HepG2 (cell line): ENCODE measurements around the gene FUT3. TPM values are rescaled to one million over a fixed set of nuclear protein-coding genes. Genes with fewer than 3 reads are reported as not detected.
A peak's percentile ranks its signal among the peaks of the same experiment; 100 is the strongest.

Source experiments
- FOXC1 ChIP-seq: sonication (generic); formaldehyde crosslinking; IDR thresholded peaks from 2 replicates; pipeline ENCODE4 v1.8.0; 2022; ENCODE audit warnings: mild to moderate bottlenecking, missing genetic modification reagents, borderline replicate concordance
- HNRNPLL ChIP-seq: fragments of 200-400 bp; formaldehyde crosslinking; IDR thresholded peaks from 2 replicates; pipeline ENCODE4 v1.6.1; 2017; ENCODE audit warnings: mild to moderate bottlenecking, low read depth, low read length; ENCODE audit not compliant: poor library complexity, severe bottlenecking
- KLF12 ChIP-seq: sonication (generic); formaldehyde crosslinking; IDR thresholded peaks from 2 replicates; pipeline ENCODE4 v1.4.0; 2020; ENCODE audit warnings: missing genetic modification reagents, borderline replicate concordance
- RBM22 ChIP-seq: fragments of 200-400 bp; formaldehyde crosslinking; optimal IDR thresholded peaks from 2 replicates; pipeline ENCODE3; 2017; ENCODE audit warnings: mild to moderate bottlenecking, low read length, moderate library complexity
- SRY ChIP-seq: sonication (generic); formaldehyde crosslinking; IDR thresholded peaks from 2 replicates; pipeline ENCODE4 v1.8.0; 2022; ENCODE audit warnings: mild to moderate bottlenecking, missing genetic modification reagents
- TOPORS ChIP-seq: sonication (generic); formaldehyde crosslinking; IDR thresholded peaks from 2 replicates; pipeline ENCODE4 v1.8.0; 2023; ENCODE audit warnings: mild to moderate bottlenecking, missing genetic modification reagents
- ZKSCAN8 ChIP-seq: IDR thresholded peaks from 2 replicates; pipeline ENCODE4 v1.6.1; 2016; ENCODE audit warnings: borderline replicate concordance, missing genetic modification reagents, missing compliant biosample characterization
- ZNF10 ChIP-seq: sonication (generic); formaldehyde crosslinking; IDR thresholded peaks from 2 replicates; pipeline ENCODE4 v1.4.0; 2020; ENCODE audit warnings: mild to moderate bottlenecking, low read depth, missing genetic modification reagents, borderline replicate concordance
- ZNF362 ChIP-seq: sonication (generic); formaldehyde crosslinking; IDR thresholded peaks from 2 replicates; pipeline ENCODE4 v1.4.0; 2020; ENCODE audit warnings: missing genetic modification reagents, mild to moderate bottlenecking, borderline replicate concordance
- ZNF576 ChIP-seq: sonication (generic); formaldehyde crosslinking; IDR thresholded peaks from 2 replicates; pipeline ENCODE4 v1.4.0; 2020; ENCODE audit warnings: mild to moderate bottlenecking, missing genetic modification reagents
- ZNF589 ChIP-seq: sonication (generic); formaldehyde crosslinking; conservative IDR thresholded peaks from 2 replicates; pipeline ENCODE4 v1.8.0; 2022; ENCODE audit warnings: mild to moderate bottlenecking, moderate library complexity, missing genetic modification reagents
- ZNF644 ChIP-seq: IDR thresholded peaks from 2 replicates; pipeline ENCODE4 v1.6.1; 2016; ENCODE audit warnings: low read depth
- ZNF672 ChIP-seq: sonication (generic); formaldehyde crosslinking; IDR thresholded peaks from 2 replicates; pipeline ENCODE4 v1.8.1; 2022; ENCODE audit warnings: missing genetic modification reagents
- ZNF792 ChIP-seq: IDR thresholded peaks from 2 replicates; pipeline ENCODE4 v1.6.1; 2016
- polyA plus RNA-seq, 8 experiments: library from polyadenylated mRNA; depleted of rRNA in 3 of 8; stranded (reverse) in 7 of 8; unstranded in 1 of 8; fragments of >200 nt; fragmentation: Illumina TruSeq in 4 of 8; extraction: Trizol in 4 of 8; gene quantifications; 2 replicates each; pipeline versions ENCODE4 v1.2.1 to v1.2.3, GENCODE V29; 2011 to 2016; ENCODE audit warnings: low read depth in 4 of 8, missing spikeins in 1 of 8, mixed read lengths in 1 of 8; ENCODE audit not compliant: insufficient read depth in 1 of 8
- total RNA-seq, 5 experiments: library from RNA; depleted of rRNA; stranded (reverse); fragments of >200 nt; fragmentation: Illumina TruSeq; extraction: Trizol; gene quantifications; 2 replicates each; pipeline ENCODE4 v1.2.3, GENCODE V29; 2016; ENCODE audit warnings: low read depth in 1 of 5
- TF ChIP-seq, protein P1 (sequence below): sonication (generic); formaldehyde crosslinking; IDR thresholded peaks from 2 replicates; pipeline ENCODE4 v1.4.0; 2020; ENCODE audit warnings: missing genetic modification reagents, mild to moderate bottlenecking, borderline replicate concordance
- TF ChIP-seq, protein P2 (sequence below): sonication (generic); formaldehyde crosslinking; IDR thresholded peaks from 2 replicates; pipeline ENCODE4 v1.8.1; 2022; ENCODE audit warnings: low read depth, mild to moderate bottlenecking, missing genetic modification reagents

The FUT3 gene
- total and polyA plus RNA-seq, 2 of the 13 experiments (the other 11 are each of a cell fraction or from before 2014, with no cell fraction given) = 0.53 to 1.1 TPM

DNA sequence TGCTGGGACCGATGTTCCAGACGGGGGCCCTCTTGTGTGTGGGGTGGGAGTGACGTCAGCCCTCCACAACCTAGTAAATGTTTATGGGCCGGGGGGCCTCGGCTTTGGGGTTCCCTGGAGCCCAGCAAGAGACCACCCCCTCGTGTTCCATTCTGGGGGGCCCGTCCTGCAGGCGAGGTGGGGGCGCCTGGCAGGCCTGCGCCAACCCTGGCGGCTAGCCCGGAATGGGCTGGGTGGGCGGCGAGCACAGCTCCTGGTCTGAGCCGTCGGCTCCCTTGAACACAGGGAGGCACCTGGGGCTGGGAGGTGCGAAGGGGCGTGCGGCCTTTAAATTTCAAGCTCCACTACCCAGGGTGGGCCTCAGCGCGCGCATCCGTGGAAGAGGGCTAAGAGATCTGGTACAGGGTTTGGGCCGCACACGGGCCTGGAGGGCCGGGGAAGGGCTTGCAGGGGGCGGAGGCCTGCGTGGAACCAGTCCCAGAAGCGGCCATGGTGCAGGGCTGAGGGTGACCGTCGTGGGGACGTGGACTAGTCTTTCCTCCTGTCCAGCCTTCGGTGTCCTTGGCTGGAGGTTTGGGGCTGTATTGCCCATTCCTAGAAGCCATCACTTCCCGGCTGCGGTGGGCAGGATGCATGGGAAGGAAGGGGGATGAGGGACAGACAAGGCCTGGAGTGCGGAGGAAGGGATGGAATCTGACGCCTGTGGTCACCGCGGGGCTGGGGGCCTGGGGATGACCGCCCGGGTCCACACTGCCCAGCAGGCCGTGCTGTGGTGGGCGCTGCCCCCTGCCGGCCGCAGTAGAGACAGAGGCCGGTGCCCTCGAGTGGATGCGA lies 40.9 kb upstream of the FUT3 start (continued):
- TF ChIP-seq TOPORS (CRISPR knock-in tag) (0 out of 2 replicates have a peak, but pooled peaks have one; percentile 22), KLF12 (CRISPR knock-in tag) (peak; percentile 8; the same call in 1 of the 2 replicates), ZNF792 (CRISPR knock-in tag) (peak; percentile 38; the same call in 1 of the 2 replicates), ZNF589 (CRISPR knock-in tag) (0 out of 2 replicates have a peak, but pooled peaks have one; percentile 6), ZKSCAN8 (CRISPR knock-in tag) (no peak), ZNF644 (CRISPR knock-in tag) (no peak), RBM22 (peak; percentile 60), ZNF362 (peak; percentile 20; the same call in 1 of the 2 replicates), SRY (CRISPR knock-in tag) (peak; percentile 64; the same call in 1 of the 2 replicates), HNRNPLL (peak; percentile 34), FOXC1 (CRISPR knock-in tag) (peak; percentile 78), ZNF672 (CRISPR knock-in tag) (no peak), ZNF576 (CRISPR knock-in tag) (0 out of 2 replicates have a peak, but pooled peaks have one; percentile 16), ZNF10 (CRISPR knock-in tag) (no peak)
- TF ChIP-seq, protein P1, sequence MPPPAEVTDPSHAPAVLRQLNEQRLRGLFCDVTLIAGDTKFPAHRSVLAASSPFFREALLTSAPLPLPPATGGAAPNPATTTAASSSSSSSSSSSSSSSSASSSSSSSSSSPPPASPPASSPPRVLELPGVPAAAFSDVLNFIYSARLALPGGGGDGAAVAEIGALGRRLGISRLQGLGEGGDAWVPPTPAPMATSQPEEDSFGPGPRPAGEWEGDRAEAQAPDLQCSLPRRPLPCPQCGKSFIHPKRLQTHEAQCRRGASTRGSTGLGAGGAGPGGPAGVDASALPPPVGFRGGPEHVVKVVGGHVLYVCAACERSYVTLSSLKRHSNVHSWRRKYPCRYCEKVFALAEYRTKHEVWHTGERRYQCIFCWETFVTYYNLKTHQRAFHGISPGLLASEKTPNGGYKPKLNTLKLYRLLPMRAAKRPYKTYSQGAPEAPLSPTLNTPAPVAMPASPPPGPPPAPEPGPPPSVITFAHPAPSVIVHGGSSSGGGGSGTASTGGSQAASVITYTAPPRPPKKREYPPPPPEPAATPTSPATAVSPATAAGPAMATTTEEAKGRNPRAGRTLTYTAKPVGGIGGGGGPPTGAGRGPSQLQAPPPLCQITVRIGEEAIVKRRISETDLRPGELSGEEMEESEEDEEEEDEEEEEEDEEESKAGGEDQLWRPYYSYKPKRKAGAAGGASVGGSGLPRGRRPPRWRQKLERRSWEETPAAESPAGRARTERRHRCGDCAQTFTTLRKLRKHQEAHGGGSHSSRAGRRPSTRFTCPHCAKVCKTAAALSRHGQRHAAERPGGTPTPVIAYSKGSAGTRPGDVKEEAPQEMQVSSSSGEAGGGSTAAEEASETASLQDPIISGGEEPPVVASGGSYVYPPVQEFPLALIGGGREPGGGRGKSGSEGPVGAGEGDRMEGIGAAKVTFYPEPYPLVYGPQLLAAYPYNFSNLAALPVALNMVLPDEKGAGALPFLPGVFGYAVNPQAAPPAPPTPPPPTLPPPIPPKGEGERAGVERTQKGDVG (CRISPR knock-in tag) = peak; percentile 66
- TF ChIP-seq, protein P2, sequence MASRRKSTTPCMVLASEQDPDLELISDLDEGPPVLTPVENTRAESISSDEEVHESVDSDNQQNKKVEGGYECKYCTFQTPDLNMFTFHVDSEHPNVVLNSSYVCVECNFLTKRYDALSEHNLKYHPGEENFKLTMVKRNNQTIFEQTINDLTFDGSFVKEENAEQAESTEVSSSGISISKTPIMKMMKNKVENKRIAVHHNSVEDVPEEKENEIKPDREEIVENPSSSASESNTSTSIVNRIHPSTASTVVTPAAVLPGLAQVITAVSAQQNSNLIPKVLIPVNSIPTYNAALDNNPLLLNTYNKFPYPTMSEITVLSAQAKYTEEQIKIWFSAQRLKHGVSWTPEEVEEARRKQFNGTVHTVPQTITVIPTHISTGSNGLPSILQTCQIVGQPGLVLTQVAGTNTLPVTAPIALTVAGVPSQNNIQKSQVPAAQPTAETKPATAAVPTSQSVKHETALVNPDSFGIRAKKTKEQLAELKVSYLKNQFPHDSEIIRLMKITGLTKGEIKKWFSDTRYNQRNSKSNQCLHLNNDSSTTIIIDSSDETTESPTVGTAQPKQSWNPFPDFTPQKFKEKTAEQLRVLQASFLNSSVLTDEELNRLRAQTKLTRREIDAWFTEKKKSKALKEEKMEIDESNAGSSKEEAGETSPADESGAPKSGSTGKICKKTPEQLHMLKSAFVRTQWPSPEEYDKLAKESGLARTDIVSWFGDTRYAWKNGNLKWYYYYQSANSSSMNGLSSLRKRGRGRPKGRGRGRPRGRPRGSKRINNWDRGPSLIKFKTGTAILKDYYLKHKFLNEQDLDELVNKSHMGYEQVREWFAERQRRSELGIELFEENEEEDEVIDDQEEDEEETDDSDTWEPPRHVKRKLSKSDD (CRISPR knock-in tag) = no peak
